Peyer's patch (tissue), 4 donors: ENCODE data around the gene MMP11.

Experiments used
- POLR2A ChIP-seq, 2 donors: fragments of 450-650 bp; IDR thresholded peaks; one replicate each; pipeline ENCODE4 v1.5.1; 2017; ENCODE audit warnings: antibody characterized with exemption in 2 of 2, mild to moderate bottlenecking in 2 of 2, moderate library complexity in 2 of 2
- TF ChIP-seq, protein P1 (sequence below), 6 experiments: fragments of 450-650 bp in 4 of 6; fragments of 200-600 bp in 2 of 6; sonication (generic) in 1 of 6; IDR thresholded peaks; one replicate each; pipeline ENCODE4 v1.5.1; 2017 to 2019; ENCODE audit warnings: antibody characterized with exemption in 6 of 6, mild to moderate bottlenecking in 3 of 6, moderate library complexity in 1 of 6

DNA sequence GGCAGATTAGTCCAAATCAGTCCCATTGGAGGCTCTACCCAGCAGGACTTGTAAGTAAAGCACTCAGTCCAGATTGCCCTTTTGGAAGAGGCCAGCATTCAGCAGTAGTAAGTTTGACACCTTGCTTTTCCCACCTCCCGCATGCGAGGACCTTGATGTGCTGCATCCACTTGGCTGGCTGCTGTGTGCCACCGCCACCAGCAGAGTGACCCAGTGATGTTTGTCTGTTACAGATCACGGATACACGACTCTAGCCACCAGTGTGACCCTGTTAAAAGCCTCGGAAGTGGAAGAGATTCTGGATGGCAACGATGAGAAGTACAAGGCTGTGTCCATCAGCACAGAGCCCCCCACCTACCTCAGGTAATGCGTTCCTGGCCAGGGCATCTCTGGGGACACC is 20.7 kb downstream of the MMP11 start:
- TF ChIP-seq, protein P1, sequence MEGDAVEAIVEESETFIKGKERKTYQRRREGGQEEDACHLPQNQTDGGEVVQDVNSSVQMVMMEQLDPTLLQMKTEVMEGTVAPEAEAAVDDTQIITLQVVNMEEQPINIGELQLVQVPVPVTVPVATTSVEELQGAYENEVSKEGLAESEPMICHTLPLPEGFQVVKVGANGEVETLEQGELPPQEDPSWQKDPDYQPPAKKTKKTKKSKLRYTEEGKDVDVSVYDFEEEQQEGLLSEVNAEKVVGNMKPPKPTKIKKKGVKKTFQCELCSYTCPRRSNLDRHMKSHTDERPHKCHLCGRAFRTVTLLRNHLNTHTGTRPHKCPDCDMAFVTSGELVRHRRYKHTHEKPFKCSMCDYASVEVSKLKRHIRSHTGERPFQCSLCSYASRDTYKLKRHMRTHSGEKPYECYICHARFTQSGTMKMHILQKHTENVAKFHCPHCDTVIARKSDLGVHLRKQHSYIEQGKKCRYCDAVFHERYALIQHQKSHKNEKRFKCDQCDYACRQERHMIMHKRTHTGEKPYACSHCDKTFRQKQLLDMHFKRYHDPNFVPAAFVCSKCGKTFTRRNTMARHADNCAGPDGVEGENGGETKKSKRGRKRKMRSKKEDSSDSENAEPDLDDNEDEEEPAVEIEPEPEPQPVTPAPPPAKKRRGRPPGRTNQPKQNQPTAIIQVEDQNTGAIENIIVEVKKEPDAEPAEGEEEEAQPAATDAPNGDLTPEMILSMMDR (IDR thresholded peaks at IDR 0.05): no peak
- TF ChIP-seq POLR2A (IDR thresholded peaks at IDR 0.05): no peak
